Pulmonary artery endothelial cell (primary cell): ENCODE data around the gene KMT2B. TPM values are rescaled to one million over a fixed set of nuclear protein-coding genes. Genes with fewer than 3 reads are reported as not detected.
A peak's percentile ranks its signal among the peaks of the same experiment; 100 is the strongest.

Experiments
- DNase-seq: peaks from one replicate; pipeline ENCODE4 v3.0.0-alpha.2; 2011; ENCODE audit warnings: low read depth, low spot score
- total RNA-seq: library from RNA; depleted of rRNA; stranded (reverse); fragments of >200 nt; gene quantifications from 2 replicates; pipeline ENCODE4 v1.2.3, GENCODE V29; 2014

Gene KMT2B
- total RNA-seq, 1 donor from 2014 or later, result 4.4 TPM

DNA sequence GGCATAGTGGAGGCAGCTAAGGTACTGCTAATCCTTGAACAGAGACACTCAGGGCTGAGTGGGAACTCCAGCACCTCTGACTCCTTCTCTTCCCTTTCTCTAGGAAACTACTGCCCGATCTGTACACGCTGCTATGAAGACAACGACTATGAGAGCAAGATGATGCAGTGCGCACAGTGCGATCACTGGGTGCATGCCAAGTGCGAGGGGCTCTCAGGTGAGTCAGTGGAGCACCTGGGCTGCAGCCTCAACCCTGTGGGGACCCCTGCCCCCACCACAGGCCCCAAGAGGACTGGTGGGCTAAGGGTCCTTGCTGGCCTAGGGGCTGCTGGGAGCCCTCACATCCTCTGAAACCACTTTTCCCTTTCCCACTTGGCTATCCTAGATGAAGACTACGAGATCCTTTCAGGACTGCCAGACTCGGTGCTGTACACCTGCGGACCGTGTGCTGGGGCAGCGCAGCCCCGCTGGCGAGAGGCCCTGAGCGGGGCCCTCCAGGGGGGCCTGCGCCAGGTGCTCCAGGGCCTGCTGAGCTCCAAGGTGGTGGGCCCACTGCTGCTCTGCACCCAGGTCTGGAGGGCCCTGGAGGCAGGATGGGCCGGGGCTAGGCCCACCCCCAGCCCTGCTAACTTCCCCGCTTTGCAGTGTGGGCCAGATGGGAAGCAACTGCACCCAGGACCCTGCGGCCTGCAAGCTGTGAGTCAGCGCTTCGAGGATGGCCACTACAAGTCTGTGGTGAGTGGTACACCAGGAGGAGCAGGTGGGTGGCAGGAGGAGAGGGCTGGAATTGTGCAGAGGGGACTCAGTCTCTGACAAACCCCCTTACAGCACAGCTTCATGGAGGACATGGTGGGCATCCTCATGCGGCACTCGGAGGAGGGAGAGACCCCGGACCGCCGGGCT lies 9.5 kb downstream of the KMT2B start:
- DNase-seq, result no peak

DNA sequence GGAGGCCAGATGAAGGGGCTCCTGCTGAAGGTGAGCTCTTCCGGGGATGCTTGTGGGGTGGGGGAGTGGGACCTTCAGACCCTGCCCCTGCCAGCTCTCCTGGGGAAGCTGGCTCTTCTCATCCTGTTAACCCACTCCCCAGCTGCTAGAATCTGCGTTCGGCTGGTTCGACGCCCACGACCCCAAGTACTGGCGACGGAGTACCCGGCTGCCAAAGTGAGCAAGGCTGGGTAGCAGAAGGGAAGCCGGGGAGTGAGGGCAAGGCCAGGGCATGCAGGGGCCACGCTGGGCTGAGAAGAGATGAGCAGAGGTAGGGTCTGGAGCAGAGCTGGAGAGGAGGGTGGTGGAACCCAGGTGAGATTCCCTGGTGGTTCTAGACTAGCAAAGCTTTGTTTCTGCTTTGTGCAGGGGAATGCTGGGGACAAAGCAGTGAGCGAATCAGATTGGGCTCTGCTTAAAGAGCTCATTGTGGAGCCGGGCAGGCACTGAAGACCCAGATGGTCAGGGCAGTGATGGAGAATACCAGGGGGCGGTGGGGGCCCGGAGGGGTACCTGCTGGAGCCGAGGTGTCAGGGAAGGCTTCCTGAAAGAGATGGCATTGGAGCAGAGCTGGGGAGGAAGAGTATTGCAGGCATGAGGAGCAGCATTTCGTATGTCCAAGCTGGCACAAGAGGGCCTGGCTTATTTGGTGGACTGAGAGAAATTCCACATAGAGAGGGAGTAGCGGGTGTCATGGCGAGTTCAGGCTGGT lies 10.3 kb downstream of the KMT2B start:
- no peak for DNase-seq

DNA sequence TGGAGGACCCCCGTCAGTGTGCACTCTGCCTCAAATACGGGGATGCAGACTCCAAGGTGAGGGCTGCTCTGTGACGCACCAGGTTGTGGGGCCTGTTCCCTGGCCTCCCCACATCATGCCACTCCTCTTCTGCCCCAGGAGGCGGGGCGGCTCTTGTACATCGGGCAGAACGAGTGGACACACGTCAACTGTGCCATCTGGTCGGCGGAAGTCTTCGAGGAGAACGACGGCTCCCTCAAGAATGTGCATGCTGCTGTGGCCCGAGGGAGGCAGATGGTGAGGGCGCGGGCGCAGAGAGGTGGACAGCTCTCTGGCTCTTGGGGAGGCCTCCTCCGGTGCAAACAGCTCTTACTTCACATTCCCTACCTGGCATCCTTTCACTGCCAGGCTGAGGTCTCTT lies 11.2 kb downstream of the KMT2B start:
- no peak for DNase-seq

DNA sequence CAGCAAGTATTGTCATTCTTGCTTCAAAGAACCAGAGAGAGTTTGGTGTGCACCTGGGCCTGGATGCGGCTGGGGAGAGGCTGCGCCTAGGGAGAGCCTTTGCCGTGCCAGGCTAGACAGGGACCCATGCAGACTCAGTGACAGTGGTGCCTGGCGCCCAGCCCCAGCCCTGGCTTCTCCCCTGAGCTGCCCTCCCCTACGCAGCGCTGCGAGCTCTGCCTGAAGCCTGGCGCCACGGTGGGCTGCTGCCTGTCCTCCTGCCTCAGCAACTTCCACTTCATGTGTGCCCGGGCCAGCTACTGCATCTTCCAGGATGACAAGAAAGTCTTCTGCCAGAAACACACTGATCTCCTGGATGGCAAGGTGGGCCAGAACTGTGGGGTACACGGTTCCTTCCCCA lies 12.0 kb downstream of the KMT2B start:
- DNase-seq, result no peak

DNA sequence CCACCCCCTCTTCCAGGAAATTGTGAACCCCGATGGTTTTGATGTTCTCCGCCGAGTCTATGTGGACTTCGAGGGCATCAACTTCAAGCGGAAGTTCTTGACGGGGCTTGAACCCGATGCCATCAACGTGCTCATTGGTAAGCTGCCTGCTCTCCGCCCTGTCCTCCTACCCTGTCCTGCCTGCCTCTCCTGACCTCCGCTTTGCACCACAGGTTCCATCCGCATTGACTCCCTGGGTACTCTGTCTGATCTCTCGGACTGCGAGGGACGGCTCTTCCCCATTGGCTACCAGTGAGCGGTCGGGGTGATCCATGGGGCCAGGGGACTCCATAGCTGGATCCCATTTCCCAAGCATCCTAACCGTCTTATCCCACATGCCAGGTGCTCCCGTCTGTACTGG lies 12.5 kb downstream of the KMT2B start:
- no peak for DNase-seq

GRCh38 chr19:35731353-35731752 lies 13.6 kb downstream of the KMT2B start:
- no peak for DNase-seq

GRCh38 chr19:35731779-35732405 lies 14.1 kb downstream of the KMT2B start:
- DNase-seq, result no peak

DNA sequence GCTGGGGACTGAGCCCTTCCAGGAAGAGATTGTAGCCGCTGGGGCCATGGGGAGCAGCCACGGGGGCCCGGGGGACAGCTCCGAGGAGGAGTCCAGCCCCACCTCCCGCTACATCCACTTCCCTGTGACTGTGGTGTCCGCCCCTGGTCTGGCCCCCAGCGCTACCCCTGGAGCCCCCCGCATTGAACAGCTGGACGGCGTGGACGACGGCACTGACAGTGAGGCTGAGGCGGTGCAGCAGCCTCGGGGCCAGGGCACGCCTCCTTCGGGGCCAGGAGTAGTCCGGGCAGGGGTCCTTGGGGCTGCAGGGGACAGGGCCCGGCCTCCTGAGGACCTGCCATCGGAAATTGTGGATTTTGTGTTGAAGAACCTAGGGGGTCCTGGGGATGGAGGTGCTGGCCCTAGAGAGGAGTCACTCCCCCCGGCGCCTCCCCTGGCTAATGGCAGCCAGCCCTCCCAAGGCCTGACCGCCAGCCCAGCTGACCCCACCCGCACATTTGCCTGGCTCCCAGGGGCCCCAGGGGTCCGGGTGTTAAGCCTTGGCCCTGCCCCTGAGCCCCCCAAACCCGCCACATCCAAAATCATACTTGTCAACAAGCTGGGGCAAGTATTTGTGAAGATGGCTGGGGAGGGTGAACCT lies 14.9 kb downstream of the KMT2B start:
- no peak for DNase-seq

DNA sequence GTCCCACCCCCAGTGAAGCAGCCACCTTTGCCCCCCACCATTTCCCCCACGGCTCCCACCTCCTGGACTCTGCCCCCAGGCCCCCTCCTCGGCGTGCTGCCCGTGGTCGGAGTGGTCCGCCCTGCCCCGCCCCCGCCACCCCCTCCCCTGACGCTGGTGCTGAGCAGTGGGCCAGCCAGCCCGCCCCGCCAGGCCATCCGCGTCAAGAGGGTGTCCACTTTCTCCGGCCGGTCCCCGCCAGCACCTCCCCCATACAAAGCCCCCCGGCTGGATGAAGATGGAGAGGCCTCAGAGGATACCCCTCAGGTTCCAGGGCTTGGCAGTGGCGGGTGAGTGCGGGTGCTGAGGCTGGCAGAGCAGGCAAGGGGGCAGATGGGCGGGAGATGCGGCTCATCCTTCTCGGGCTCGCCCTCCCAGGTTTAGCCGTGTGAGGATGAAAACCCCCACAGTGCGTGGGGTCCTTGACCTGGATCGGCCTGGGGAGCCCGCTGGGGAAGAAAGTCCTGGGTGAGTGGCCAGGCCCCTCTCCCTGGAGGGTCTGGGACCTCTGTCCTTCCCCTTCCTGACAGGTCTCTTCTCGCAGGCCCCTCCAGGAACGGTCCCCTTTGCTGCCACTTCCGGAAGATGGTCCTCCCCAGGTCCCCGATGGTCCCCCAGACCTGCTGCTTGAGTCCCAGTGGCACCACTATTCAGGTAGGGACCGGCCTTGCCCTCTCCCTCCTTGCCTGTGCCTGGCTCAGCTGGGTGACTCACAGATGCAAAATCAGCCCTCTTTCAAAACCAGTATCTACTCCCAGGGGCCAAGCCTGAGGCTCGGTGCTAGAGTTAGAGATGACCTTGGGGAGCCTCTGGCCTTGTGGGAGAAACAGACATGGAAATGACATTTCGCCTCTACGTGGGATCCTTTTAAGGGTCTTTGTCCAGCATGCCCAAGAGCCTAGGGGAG lies 15.7 kb downstream of the KMT2B start:
- no peak for DNase-seq

GRCh38 chr19:35734273-35734672 lies 16.5 kb downstream of the KMT2B start:
- DNase-seq, result no peak

GRCh38 chr19:35734889-35735288 lies 17.1 kb downstream of the KMT2B start:
- DNase-seq, result no peak

DNA sequence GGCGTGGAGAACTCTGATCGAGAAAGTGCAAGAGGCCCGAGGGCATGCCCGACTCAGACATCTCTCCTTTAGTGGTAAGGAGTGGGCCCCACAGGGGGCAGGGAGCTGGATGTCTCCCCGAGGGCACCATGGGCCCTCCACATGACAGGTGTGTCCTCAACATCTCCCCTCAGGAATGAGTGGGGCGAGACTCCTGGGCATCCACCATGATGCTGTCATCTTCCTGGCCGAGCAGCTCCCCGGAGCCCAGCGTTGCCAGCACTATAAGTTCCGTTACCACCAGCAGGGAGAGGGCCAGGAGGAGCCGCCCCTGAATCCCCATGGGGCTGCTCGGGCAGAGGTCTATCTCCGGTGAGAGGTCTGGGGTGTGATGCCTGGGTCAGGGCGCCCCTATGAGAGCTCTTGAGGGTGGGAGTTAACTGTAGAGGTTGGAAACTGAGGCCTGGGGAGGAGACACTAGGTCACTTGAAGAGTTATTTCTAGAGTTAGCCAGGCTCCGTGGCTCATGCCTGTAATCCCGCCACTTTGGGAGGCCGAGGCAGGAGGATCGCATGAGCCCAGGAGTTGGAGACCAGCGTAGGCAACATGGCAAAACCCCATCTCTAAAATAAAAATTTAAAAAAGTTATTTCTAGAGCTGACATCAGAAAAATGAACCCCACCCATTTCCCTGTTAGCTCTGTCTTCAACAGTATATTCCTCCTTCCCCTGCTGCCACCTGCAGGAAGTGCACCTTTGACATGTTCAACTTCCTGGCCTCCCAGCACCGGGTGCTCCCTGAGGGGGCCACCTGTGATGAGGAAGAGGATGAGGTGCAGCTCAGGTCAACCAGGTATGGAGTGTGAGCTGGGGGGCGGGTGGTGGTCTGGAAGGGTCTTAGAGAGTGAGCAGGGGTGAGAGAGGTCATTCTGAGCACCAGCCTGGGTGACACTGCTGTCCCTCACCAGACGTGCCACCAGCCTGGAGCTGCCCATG lies 19.4 kb downstream of the KMT2B start:
- DNase-seq, result no peak

- DNase-seq, result no peak
These were observed 20.5 kb downstream of the KMT2B start for GRCh38 chr19:35738021-35738886.

- DNase-seq, result no peak
These were observed 21.1 kb downstream of the KMT2B start for GRCh38 chr19:35738887-35739229.

DNA sequence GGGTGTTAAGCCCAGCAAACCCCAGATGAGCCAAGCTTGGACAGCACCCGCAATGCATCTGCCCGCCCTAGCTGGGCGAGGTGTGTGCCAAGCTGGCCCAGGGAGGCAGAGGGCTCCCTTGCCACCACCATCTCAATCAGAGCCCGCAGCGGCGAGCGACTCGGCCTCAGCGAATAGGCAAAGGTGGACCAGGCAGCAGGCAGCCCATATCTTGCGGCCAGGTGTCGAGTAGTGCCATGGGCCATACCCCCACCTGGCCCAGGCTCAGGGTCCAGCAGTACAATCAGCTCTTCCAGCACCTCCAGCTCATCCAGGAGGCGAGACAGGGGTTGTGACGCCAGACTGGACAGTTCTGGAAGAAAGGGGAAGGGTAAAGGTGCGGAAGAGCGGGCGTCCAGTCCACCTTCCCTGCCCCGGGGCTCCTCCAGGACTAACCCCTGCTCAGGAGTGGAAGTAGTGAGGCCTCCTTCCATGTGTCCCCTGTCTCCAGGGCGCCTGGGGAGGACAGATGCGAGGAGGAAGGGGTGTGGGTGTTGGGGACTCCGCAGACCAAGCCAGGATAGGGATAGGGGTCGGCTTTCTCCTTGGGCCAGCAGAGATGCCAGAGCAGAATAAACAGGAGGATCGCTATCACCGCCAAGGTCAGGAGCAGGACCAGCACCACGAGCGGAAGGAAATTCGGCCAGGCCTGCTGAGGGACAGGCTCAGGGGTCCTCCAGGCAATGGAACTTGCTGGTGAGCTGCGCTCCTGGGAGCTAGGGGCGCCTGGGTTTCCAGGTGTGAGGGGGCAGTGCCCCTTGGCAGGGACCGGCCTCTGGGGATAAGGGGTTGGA lies 21.7 kb downstream of the KMT2B start:
- DNase-seq, result no peak

DNA sequence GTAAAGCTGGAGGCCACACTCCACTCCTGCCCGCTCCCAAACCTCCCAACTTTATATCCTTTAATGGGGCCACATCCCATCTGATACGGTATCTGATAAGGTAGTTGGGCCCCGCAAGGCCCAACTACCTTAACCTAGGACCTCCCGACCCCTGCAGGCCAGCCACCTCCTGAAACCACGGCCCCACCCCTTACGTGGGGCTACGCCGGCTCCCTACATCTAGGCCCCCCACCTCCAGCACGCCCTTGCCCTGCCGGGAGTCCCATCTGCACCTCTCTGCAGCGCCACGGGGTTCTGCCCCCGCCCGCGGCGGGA lies 22.3 kb downstream of the KMT2B start:
- no peak for DNase-seq

- peak; percentile 86 for DNase-seq
These were observed 22.8 kb downstream of the KMT2B start for GRCh38 chr19:35740423-35741202.
